OCI-LY1 (cell line): ENCODE data around the gene TOMM22.

ENCODE experiments used
- H2AFZ ChIP-seq: fragments of 200-600 bp; sonication (generic), shearing (Covaris generic); 2 replicates; pipeline ENCODE4 v1.6.0; 2014; ENCODE audit warnings: antibody characterized with exemption, mild to moderate bottlenecking, low read length
- H3F3A ChIP-seq: fragments of 200-600 bp; sonication (generic), shearing (Covaris generic); 2 replicates; pipeline ENCODE4 v1.6.0; 2014; ENCODE audit warnings: mild to moderate bottlenecking, antibody characterized with exemption, low read length, moderate library complexity; ENCODE audit not compliant: insufficient read depth
- H3K27ac ChIP-seq: fragments of 200-600 bp; sonication (generic); 2 replicates; pipeline ENCODE4 v1.5.1; 2014; ENCODE audit warnings: low read length, mixed run types, mild to moderate bottlenecking, low read depth; ENCODE audit not compliant: poor library complexity, severe bottlenecking
- H3K27me3 ChIP-seq: fragments of 200-600 bp; sonication (generic); 2 replicates; pipeline ENCODE4 v1.6.0; 2014; ENCODE audit warnings: antibody characterized with exemption, mild to moderate bottlenecking, low read length, moderate library complexity; ENCODE audit not compliant: insufficient read depth
- H3K36me3 ChIP-seq: fragments of 200-600 bp; sonication (generic); 2 replicates; pipeline ENCODE4 v1.6.1; 2014; ENCODE audit warnings: mild to moderate bottlenecking, antibody characterized with exemption, low read length, moderate library complexity, mixed read lengths; ENCODE audit not compliant: insufficient read depth
- H3K4me1 ChIP-seq: fragments of 200-600 bp; sonication (generic); 2 replicates; pipeline ENCODE4 v1.5.1; 2014; ENCODE audit warnings: mild to moderate bottlenecking, low read length, moderate library complexity; ENCODE audit not compliant: insufficient read depth, severe bottlenecking
- H3K4me2 ChIP-seq: fragments of 200-600 bp; sonication (generic), shearing (Covaris generic); 2 replicates; pipeline ENCODE4 v1.6.1; 2014; ENCODE audit warnings: low read length
- H3K4me3 ChIP-seq: fragments of 200-600 bp; sonication (generic); 2 replicates; pipeline ENCODE4 v1.5.1; 2014; ENCODE audit warnings: low read length, low read depth, mild to moderate bottlenecking, mixed read lengths; ENCODE audit not compliant: poor library complexity, severe bottlenecking
- H3K79me2 ChIP-seq: fragments of 200-600 bp; shearing (Covaris generic); 2 replicates; pipeline ENCODE4 v1.6.1; 2016; ENCODE audit warnings: mixed run types, low read length, mixed read lengths; ENCODE audit not compliant: insufficient read depth
- H3K9ac ChIP-seq: fragments of 200-600 bp; sonication (generic), shearing (Covaris generic); 2 replicates; pipeline ENCODE4 v1.6.1; 2014; ENCODE audit warnings: mild to moderate bottlenecking, low read length, mixed read lengths
- H3K9me2 ChIP-seq: fragments of 200-600 bp; sonication (generic), shearing (Covaris generic); 2 replicates; pipeline ENCODE4 v1.6.1; 2014; ENCODE audit warnings: low read depth, mild to moderate bottlenecking, low read length, mixed read lengths
- H3K9me3 ChIP-seq: fragments of 200-600 bp; shearing (Covaris generic); 2 replicates; pipeline ENCODE4 v1.6.1; 2014; ENCODE audit warnings: low read length, mixed read lengths
- H4K20me1 ChIP-seq: fragments of 200-600 bp; sonication (generic), shearing (Covaris generic); 2 replicates; pipeline ENCODE4 v1.6.0; 2016; ENCODE audit warnings: mild to moderate bottlenecking, low read length; ENCODE audit not compliant: insufficient read depth
- EZH2 ChIP-seq: fragments of 200-600 bp; sonication (generic), shearing (Covaris generic); IDR thresholded peaks from 2 replicates; pipeline ENCODE4 v1.8.0; 2017; ENCODE audit warnings: borderline replicate concordance, mixed run types, mild to moderate bottlenecking, antibody characterized with exemption, low read length, moderate library complexity, mixed read lengths
- TF ChIP-seq, protein P1 (sequence below): fragments of 200-600 bp; sonication (generic), shearing (Covaris generic); IDR thresholded peaks from 2 replicates; pipeline ENCODE4 v1.5.1; 2017; ENCODE audit warnings: mild to moderate bottlenecking, antibody characterized with exemption, low read length, moderate library complexity, mixed read lengths

TOMM22 gene

DNA sequence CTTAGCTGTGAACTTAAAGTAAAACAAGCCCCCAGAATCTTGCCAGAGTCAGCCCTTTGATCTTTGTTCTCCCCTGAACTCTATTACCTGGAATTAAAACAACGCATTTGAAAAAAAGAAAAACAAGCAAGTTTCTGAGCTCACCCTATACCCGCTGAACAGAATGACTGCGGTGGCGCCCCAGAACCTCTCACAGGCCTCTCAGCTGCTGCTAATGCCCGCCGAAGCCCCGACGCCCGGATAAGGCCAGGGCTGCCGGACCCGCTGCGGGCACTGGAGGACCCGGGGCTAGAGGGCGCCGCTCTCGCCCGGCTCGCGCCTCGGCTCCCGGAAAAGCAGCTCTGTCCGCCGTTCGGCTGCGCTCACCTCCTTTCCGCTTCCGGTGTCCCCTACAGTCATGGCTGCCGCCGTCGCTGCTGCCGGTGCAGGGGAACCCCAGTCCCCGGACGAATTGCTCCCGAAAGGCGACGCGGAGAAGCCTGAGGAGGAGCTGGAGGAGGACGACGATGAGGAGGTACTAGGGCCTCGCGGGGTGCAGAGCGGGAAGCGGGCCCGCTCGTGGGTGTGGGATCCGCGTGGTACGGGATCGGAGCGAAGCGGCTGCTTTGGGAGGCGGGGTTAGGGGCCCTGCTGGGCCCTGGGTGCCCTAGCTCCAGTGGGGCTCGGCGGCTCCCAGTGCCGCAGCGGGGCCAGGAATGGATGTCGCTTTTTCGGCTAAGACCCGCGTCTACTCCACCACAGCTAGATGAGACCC is at the start of gene TOMM22:
TSS of gene TOMM22 (plus strand) at position 376 of the 754 bp plus-strand sequence. CDS start at position 398, 22 bp downstream.
- H3K4me1 ChIP-seq: peaks cover 13% of the 10 kb centered on the region
- H3K79me2 ChIP-seq: peaks cover 8% of the 10 kb centered on the region
- H3K4me2 ChIP-seq: peak within 1 kb of the TSS; percentile 99
- H3K9me2 ChIP-seq: no peaks in the 10 kb centered on the region
- TF ChIP-seq EZH2: no peak
- TF ChIP-seq, protein P1, sequence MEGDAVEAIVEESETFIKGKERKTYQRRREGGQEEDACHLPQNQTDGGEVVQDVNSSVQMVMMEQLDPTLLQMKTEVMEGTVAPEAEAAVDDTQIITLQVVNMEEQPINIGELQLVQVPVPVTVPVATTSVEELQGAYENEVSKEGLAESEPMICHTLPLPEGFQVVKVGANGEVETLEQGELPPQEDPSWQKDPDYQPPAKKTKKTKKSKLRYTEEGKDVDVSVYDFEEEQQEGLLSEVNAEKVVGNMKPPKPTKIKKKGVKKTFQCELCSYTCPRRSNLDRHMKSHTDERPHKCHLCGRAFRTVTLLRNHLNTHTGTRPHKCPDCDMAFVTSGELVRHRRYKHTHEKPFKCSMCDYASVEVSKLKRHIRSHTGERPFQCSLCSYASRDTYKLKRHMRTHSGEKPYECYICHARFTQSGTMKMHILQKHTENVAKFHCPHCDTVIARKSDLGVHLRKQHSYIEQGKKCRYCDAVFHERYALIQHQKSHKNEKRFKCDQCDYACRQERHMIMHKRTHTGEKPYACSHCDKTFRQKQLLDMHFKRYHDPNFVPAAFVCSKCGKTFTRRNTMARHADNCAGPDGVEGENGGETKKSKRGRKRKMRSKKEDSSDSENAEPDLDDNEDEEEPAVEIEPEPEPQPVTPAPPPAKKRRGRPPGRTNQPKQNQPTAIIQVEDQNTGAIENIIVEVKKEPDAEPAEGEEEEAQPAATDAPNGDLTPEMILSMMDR: peak; percentile 87
- H3K9ac ChIP-seq: peak within 1 kb of the TSS; percentile 84
- H3K9me3 ChIP-seq: no peaks in the 10 kb centered on the region
- H4K20me1 ChIP-seq: no peaks in the 10 kb centered on the region
- peaks cover 41% of the 10 kb centered on the region for H3K36me3 ChIP-seq
- peak within 1 kb of the TSS; percentile 52 for H2AFZ ChIP-seq
- H3F3A ChIP-seq: no peaks in the 10 kb centered on the region
- H3K27me3 ChIP-seq: no peaks in the 10 kb centered on the region
- H3K4me3 ChIP-seq: peak within 1 kb of the TSS; percentile 84
- H3K27ac ChIP-seq: no peak within 1 kb of the TSS

DNA sequence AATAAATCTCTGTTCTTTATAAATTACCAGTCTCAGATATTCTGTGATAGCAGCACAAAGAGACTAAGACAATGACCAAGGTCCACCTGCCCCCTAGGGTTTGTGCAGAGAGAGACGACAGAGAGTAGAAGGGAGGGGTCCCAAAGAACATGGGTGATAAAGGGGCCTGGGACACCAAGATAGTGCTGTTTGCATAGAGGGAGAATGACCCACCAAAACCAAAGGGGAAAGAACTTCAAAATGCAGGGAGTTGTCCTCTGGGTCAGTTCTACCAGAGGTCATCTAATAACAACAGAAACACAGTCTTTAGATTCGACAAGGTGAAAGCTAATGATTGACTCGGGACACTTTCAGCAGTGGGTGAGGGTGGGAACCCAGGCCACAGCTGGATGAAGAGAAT is 49.2 kb upstream of the TOMM22 start:
- H3K36me3 ChIP-seq: no peaks in the 10 kb centered on the region
- no peaks in the 10 kb centered on the region for H4K20me1 ChIP-seq
- no peaks in the 10 kb centered on the region for H3K4me1 ChIP-seq
- H3K4me3 ChIP-seq: no peak overlapping the region
- H3K27me3 ChIP-seq: no peaks in the 10 kb centered on the region
- H2AFZ ChIP-seq: no peak overlapping the region
- H3K9ac ChIP-seq: no peak overlapping the region
- no peaks in the 10 kb centered on the region for H3K9me3 ChIP-seq
- TF ChIP-seq, protein P1: no peak
- TF ChIP-seq EZH2: no peak
- H3K27ac ChIP-seq: no peak overlapping the region
- H3F3A ChIP-seq: no peaks in the 10 kb centered on the region
- no peaks in the 10 kb centered on the region for H3K79me2 ChIP-seq
- H3K9me2 ChIP-seq: no peaks in the 10 kb centered on the region
- no peak overlapping the region for H3K4me2 ChIP-seq

DNA sequence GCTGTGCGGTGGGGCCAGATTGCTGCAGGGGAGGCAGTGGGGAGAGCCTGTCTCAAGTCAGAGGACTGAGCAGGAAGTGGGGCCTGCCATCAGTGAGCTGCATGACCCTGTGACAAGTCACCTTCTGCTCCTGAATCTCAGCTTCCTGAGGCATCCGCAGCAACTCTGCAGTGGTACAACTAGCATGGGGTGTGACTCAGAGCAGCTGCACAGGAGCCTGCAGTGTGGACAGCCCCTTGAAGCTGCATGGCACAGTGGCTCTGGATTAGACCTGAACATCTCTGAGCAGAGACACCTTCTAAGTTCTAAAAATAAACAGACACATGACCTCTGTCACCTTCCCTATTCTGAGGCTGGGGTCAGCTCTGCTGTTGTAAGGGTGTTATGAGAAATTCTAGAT is 43.5 kb upstream of the TOMM22 start:
- Histone ChIP-seq H3K9me3 (no peaks in the 10 kb centered on the region), H2AFZ (no peak overlapping the region), H3K36me3 (peaks cover 7% of the 10 kb centered on the region; the same call in 1 of the 2 replicates), H3K9ac (no peak overlapping the region), H3K4me1 (no peaks in the 10 kb centered on the region), H3K9me2 (no peaks in the 10 kb centered on the region), H3K79me2 (no peaks in the 10 kb centered on the region), H3K27ac (no peak overlapping the region), H3F3A (no peaks in the 10 kb centered on the region), H4K20me1 (no peaks in the 10 kb centered on the region), H3K4me2 (no peak overlapping the region), H3K27me3 (no peaks in the 10 kb centered on the region), H3K4me3 (no peak overlapping the region)
- no peak for TF ChIP-seq EZH2
- TF ChIP-seq, protein P1: no peak
